ENCODE measurements around the gene SHC2. TPM values are rescaled to one million over a fixed set of nuclear protein-coding genes. Genes with fewer than 3 reads are reported as not detected.

Gene SHC2
- total RNA-seq, 1 donor from 2014 or later, result 26.0 TPM

- Histone ChIP-seq H3K27ac (no peak overlapping the region), H3K36me3 (no peaks in the 10 kb centered on the region), H3K27me3 (no peaks in the 10 kb centered on the region), H3K4me1 (peaks cover 9% of the 10 kb centered on the region), H3K4me3 (no peak overlapping the region), H3K9me3 (no peaks in the 10 kb centered on the region)
- DNase-seq (ENCODE audit: extremely low spot score in 2 of 2), result no peak
- TF ChIP-seq CTCF (IDR thresholded peaks at IDR 0.05), result no peak
- TF ChIP-seq POLR2A (IDR thresholded peaks at IDR 0.05), result no peak
- no peak for TF ChIP-seq POLR2AphosphoS5 (IDR thresholded peaks at IDR 0.05; ENCODE audit: insufficient read depth in 1 of 2, low read depth in 1 of 2)
- intact Hi-C loops (cut with DNase I), result no loop called here
These were observed 12.8 kb downstream of the SHC2 start for GRCh38 chr19:447816-448560.

GRCh38 chr19:447064-447426, 13.8 kb downstream of the SHC2 start:
- TF ChIP-seq POLR2A (IDR thresholded peaks at IDR 0.05) (no peak), CTCF (IDR thresholded peaks at IDR 0.05) (no peak), POLR2AphosphoS5 (IDR thresholded peaks at IDR 0.05; ENCODE audit: insufficient read depth in 1 of 2, low read depth in 1 of 2) (no peak)
- peaks cover 9% of the 10 kb centered on the region for H3K4me1 ChIP-seq
- no peak for DNase-seq (ENCODE audit: extremely low spot score in 2 of 2)
- H3K4me3 ChIP-seq, result no peak overlapping the region
- H3K9me3 ChIP-seq, result no peaks in the 10 kb centered on the region
- H3K27ac ChIP-seq, result no peak overlapping the region
- intact Hi-C loops (cut with DNase I), result no loop called here
- H3K27me3 ChIP-seq, result no peaks in the 10 kb centered on the region
- H3K36me3 ChIP-seq, result no peaks in the 10 kb centered on the region

- peaks cover 9% of the 10 kb centered on the region for H3K4me1 ChIP-seq
- intact Hi-C loops (cut with DNase I), result no loop called here
These were observed 16.1 kb downstream of the SHC2 start for GRCh38 chr19:444677-445210.

GRCh38 chr19:443005-443404, 17.8 kb downstream of the SHC2 start:
- no peak overlapping the region for H3K27ac ChIP-seq
- no peak overlapping the region for H3K4me3 ChIP-seq
- no peaks in the 10 kb centered on the region for H3K36me3 ChIP-seq
- peaks cover 6% of the 10 kb centered on the region for H3K4me1 ChIP-seq
- no peak for DNase-seq (ENCODE audit: extremely low spot score in 2 of 2)
- no peaks in the 10 kb centered on the region for H3K9me3 ChIP-seq
- no peaks in the 10 kb centered on the region for H3K27me3 ChIP-seq
- TF ChIP-seq CTCF (IDR thresholded peaks at IDR 0.05), result no peak
- no peak for TF ChIP-seq POLR2AphosphoS5 (IDR thresholded peaks at IDR 0.05; ENCODE audit: insufficient read depth in 1 of 2, low read depth in 1 of 2)
- TF ChIP-seq POLR2A (IDR thresholded peaks at IDR 0.05), result no peak
- intact Hi-C loops (cut with DNase I), result no loop called here

More at GRCh38 chr19:444677-445210, 16.1 kb downstream of the SHC2 start:
- TF ChIP-seq POLR2AphosphoS5 (IDR thresholded peaks at IDR 0.05; ENCODE audit: insufficient read depth in 1 of 2, low read depth in 1 of 2) (no peak), CTCF (IDR thresholded peaks at IDR 0.05) (no peak), POLR2A (IDR thresholded peaks at IDR 0.05) (no peak)
- no peak for DNase-seq (ENCODE audit: extremely low spot score in 2 of 2)
- H3K9me3 ChIP-seq, result no peaks in the 10 kb centered on the region
- no peaks in the 10 kb centered on the region for H3K36me3 ChIP-seq
- no peak overlapping the region for H3K27ac ChIP-seq
- no peak overlapping the region for H3K4me3 ChIP-seq
- no peaks in the 10 kb centered on the region for H3K27me3 ChIP-seq

- Histone ChIP-seq H3K36me3 (no peaks in the 10 kb centered on the region), H3K9me3 (no peaks in the 10 kb centered on the region), H3K27ac (no peak overlapping the region), H3K4me1 (no peaks in the 10 kb centered on the region), H3K4me3 (no peak overlapping the region), H3K27me3 (no peaks in the 10 kb centered on the region)
- DNase-seq (ENCODE audit: extremely low spot score in 2 of 2), result no peak
- intact Hi-C loops (cut with DNase I), result no loop called here
- TF ChIP-seq POLR2AphosphoS5 (IDR thresholded peaks at IDR 0.05; ENCODE audit: insufficient read depth in 1 of 2, low read depth in 1 of 2) (no peak), CTCF (IDR thresholded peaks at IDR 0.05) (no peak), POLR2A (IDR thresholded peaks at IDR 0.05) (no peak)
These were observed 18.7 kb downstream of the SHC2 start for GRCh38 chr19:442085-442484.

Data from vagina (tissue), 2 donors.